ENCODE measurements around the gene ETNK2.
A peak's percentile ranks its signal among the peaks of the same experiment; 100 is the strongest.

The ETNK2 gene

GRCh38 chr1:204147406-204148383 lies 4.1 kb downstream of the ETNK2 start:
- peak; percentile 71 for DNase-seq (ENCODE audit: low spot score)

DNA sequence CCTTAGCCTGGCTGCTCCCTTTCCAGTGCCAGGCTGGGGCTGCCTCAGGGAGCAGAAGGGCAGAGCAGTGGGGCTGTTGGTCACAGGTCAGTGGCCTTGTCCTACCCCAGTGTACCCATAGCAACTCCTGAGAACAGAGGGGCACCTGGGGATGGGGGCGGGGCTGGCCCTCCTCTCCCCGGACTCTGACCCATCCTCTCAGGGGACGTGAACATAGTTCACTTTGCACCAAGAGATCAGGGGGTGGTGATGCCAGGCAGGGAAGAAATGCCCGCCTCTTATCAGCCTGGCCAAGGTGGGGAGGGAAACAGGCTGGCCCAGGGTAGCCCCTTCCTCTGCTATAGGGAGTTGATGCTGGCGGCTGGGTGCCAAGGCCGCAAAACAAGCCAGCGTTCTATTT lies 4.9 kb downstream of the ETNK2 start:
- DNase-seq (ENCODE audit: low spot score) = no peak

GRCh38 chr1:204146309-204146708 lies 5.5 kb downstream of the ETNK2 start:
- no peak for DNase-seq (ENCODE audit: low spot score)

DNA sequence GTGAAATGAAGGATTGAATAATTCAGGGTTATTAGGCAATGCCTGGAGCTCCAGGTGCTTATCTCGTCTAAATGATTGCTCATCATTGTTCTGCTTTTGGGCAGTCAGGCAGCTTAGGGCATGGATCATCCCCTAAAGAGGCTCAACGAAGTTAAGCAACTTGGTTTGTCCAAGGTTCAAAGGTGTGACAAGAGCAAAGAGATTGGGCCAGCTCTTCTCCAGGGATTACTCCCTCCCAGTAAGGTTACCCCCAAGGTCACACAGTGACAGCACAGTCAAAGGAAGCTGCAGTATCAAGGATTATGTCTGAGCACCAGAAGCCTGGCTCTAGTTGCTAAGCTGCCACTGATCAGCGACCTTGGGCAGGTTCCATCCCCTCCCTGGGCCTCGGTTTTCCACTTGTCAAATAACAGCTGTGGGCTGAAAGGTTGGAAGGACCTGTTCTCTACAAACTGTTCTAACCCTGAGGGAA lies 6.8 kb downstream of the ETNK2 start:
- DNase-seq (ENCODE audit: low spot score) = no peak

- DNase-seq (ENCODE audit: low spot score) = no peak
These were observed 8.4 kb downstream of the ETNK2 start for GRCh38 chr1:204143276-204144041.

DNA sequence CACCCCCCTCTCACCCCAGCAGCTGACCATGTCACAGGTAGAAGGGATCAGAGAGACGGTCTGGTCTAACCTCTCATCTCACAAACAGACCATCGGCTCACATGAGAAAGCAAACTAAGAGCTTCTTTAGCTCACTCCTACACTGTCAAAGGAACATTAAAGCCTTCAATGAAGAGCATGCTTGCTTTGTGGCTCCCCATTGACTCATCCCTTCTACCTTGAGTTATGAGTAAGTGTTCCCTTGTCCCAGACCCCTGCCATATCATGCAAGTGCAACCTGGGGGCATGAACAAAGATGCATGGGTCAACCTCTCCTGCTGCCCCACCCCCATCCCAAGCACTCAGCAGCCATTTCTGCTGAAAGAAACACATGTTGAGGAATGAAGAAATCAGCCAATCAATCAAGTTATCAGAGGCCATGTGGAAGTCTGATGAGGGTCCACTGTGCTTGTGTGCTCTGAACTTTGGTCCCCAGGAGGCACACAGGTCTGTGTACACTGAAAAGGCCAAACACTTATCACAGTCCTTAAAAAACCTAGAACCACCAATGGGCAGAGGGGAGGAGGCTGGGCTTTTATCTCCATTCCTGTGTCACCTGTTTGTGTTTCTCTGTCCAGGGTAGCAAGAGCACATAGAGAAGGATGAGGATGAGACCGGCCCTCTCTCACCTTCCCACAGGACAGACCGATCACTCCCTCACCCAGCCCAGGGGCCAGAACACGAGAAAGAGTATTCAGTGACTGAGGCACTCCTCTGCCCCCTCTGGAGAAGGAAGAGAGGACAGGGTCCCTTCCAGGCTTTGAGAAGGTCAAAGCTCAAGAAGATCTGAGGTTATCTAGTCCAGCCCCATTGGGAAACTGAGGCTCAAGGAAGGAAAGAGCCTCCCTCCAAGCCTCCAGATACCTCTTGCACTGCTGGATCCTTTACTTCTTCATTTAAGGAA lies 9.5 kb downstream of the ETNK2 start:
- DNase-seq (ENCODE audit: low spot score) = no peak

DNA sequence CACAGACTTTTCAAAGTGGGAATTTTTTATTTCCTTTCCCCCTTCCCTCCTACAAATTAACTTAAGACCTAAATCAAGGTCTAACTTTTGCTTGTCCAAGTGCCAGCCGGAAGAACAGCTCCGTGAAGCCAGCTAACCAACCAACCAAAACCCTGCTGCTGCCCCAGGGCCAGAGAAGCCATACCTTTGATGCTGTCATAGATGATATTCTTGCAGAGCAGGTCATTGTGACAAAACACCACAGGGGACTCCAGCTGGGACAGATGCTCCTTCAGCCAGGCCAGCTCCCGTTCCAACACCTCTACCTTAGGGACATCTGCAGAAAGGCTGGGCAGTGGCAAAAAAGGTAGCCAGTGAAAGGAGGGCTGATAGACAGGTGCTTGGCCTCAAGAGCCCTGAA lies 10.7 kb downstream of the ETNK2 start:
- DNase-seq (ENCODE audit: low spot score) = no peak

DNA sequence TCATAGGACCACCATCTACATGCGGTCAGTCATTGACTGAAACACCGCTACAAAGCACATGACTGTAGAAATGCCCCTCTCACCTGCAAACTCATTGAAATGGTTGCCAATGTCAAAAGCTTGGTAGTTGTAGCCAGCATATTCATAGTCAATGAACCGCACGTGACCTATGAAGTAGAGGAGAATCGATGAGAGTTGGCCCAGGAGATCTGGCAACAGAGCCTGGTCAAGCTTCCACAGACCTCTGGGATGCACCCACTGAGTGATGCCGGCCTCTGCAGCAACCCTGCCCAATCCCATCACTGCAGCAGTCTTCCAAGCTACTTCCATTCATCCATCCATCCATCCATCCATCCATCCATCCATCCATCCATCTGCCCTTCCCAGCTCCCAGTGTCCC lies 11.9 kb downstream of the ETNK2 start:
- DNase-seq (ENCODE audit: low spot score) = no peak

DNA sequence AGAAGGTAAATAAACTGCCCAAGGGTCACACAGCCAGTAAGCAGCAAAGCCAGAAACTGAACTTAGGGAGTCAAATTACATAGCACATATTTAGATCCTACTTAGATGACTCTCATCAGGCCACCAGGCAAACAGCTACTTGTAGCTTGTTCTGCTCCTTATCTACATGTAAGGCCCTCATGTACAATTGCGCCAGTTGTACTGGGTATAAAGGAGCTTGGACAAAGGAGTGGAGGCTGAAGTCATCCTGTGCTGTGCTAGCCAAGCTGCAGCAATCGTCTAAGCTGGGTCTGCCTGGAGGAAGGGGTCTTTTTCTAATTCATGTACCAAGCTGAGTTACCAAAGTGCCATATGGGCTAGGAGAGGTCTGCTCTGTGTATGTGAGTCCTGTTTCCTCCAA lies 12.8 kb downstream of the ETNK2 start:
- DNase-seq (ENCODE audit: low spot score) = no peak

GRCh38 chr1:204136814-204137213 lies 15.0 kb downstream of the ETNK2 start:
- no peak for DNase-seq (ENCODE audit: low spot score)

- no peak for DNase-seq (ENCODE audit: low spot score)
These were observed 17.7 kb downstream of the ETNK2 start for GRCh38 chr1:204134103-204134502.

- no peak for DNase-seq (ENCODE audit: low spot score)
These were observed 19.1 kb downstream of the ETNK2 start for GRCh38 chr1:204132718-204133117.

GRCh38 chr1:204131978-204132377 lies 19.9 kb downstream of the ETNK2 start:
- no peak for DNase-seq (ENCODE audit: low spot score)

DNA sequence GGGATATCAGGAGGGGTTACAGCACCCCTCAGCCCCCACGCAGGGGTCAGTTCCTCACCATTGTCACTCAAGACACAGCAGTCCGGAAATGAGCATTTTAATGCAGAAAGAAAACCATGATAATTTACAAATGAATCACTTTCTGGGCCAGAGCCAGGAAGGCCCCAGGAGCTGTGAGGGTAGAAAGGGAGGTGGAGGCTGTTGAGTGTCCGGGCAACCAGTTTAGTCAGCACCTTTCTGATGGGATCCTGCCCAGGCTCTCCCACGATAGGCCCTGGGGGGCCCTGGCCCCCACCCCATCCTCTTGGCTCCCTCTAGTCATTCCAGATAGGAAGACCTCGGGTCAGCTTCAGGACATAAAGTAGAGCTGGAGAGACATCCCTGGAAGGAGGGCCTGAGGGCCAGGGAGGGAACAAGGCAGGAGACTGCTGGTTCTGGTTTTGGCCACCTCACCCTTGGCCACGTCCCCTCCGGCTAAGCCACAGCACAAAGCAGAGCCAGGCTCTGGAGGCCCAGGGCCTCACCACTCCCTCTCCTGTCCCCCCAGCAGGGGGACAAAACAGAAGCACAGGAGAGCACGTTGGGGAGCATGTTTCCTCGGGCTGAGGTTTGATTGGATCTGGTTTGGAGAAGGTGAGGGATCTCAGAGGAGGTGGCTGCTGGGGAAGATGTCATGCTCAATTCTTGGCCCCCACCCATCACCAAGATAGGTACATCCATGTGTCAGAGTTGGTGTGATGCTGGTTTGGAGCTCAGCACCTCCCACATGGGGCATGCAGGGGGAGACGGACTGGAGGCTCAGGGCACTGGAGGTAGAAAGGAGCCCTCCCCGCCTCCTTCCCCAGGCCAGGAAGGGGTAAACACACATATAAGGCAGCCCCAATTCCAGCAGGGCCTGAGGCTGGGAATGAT lies 20.6 kb downstream of the ETNK2 start:
- peak; percentile 89 for DNase-seq (ENCODE audit: low spot score)

- DNase-seq (ENCODE audit: low spot score) = no peak
These were observed 21.7 kb downstream of the ETNK2 start for GRCh38 chr1:204130178-204130577.

- DNase-seq (ENCODE audit: low spot score) = peak; percentile 89
These were observed 22.6 kb downstream of the ETNK2 start for GRCh38 chr1:204128964-204129896.

DNA sequence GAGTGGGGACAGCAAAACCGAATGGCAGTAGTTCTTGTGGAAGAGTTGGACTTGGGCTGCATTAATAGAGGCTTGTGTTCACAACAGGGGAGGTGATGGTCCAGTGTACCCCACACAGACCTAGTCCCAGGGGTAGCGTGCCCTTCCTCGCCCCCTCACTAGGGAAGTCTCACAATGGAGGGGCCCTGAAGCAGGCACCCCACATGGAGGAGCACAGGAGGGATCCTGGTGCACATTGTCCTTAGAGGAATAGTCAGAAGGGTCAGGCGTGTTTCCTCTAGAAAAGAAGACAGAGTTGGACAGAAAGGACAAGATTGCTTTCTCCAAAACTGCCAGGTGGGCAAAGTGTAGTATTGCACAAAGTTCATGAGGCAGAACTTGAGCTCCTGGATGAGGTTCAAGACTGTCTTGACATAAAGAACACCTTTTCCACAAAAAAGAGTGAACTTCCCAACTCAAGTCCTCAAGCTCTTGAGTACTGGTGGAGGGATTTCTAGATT lies 23.3 kb downstream of the ETNK2 start:
- DNase-seq (ENCODE audit: low spot score) = no peak

DNA sequence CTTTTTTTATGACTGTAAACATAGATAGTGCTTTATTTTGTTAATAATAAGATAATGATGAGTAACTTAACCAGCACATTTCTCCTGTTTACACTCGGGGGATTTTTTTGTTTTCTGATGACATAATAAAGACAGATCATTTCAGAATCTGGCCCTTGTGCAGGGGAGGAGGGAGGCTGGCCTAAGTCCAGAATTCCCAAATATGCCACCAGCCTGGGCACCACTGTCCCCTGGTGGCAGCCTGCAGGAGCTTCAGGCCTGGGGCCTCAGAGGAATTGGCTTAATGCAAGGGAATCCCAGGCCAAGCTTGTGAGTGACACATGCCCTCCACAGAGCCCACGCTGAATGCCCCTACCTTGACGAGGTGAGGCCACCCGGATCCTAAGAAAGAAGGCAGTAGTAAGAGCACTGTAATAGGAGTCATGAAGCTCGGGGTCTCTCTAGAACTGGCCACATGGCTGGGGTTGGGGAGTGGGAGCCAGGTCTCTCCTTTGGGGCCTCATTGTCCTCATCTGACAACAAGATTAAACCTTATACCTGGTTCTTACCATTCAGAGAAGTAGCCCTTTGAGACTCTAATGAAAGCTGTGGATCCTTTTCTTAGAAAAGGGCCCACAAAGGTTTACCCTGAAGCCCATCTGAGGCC lies 24.1 kb downstream of the ETNK2 start:
- peak; percentile 87 for DNase-seq (ENCODE audit: low spot score)

DNA sequence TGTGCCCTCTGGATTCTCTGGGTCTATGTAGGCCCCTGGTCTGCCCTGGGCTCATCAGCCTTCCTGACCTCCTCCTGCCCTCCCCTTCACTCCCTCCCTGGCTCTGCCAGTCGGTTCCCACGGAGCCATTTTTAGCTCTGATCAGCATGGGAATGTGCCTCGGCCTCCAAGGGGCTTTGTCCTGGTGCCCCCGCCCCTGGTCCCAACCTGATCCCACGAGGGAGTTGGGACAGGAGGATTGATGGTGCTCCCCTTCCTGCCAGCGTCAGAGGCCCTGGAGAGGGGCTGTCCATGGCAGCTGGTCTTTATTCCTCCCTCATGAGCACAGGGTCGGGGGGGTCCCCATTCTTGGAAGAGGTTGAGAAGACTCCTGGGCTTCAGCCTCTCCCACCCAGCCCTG lies 24.9 kb downstream of the ETNK2 start:
- DNase-seq (ENCODE audit: low spot score) = no peak
